ENCODE data around the gene SUN1. TPM values are rescaled to one million over a fixed set of nuclear protein-coding genes. Genes with fewer than 3 reads are reported as not detected.

Gene SUN1
- total and polyA plus RNA-seq, 2 of the 8 experiments (the other 6 are each of a cell fraction or from before 2014, with no cell fraction given), result 108 to 158 TPM

- Histone ChIP-seq H2BK5ac (ENCODE audit: low read depth, low read length) (no peak overlapping the region), H3K27me3 (replicated peaks in 1 of 4; ENCODE audit: control insufficient read depth in 3 of 4, extremely low read depth in 1 of 4, insufficient read depth in 3 of 4, low read length in 3 of 4) (no peaks in the 10 kb centered on the region), H3K4me2 (ENCODE audit: insufficient read depth in 1 of 2, low read depth in 2 of 2, low read length in 2 of 2) (no peak overlapping the region), H3K4ac (replicated peaks; ENCODE audit: insufficient read length, low read depth, low read length) (no peak overlapping the region), H2BK20ac (ENCODE audit: low read length) (no peak overlapping the region), H3K9me3 (ENCODE audit: insufficient read depth in 2 of 2, low read depth in 1 of 2, low read length in 1 of 2) (no peaks in the 10 kb centered on the region), H4K8ac (ENCODE audit: extremely low read depth, insufficient read depth, low read length) (no peak overlapping the region), H3K18ac (ENCODE audit: extremely low read depth, low read length) (no peak overlapping the region), H3K4me3 (ENCODE audit: extremely low read depth in 1 of 4, insufficient read depth in 2 of 4, low read depth in 3 of 4, low read length in 4 of 4) (no peak overlapping the region), H2BK15ac (ENCODE audit: low read length) (no peak overlapping the region), H4K5ac (ENCODE audit: insufficient read length, low read depth, low read length) (no peak overlapping the region), H3K79me2 (ENCODE audit: control insufficient read depth in 1 of 2, insufficient read depth in 2 of 2, low read length in 2 of 2) (no peaks in the 10 kb centered on the region; a peak in 1 of 4 replicates), H3K79me1 (ENCODE audit: low read depth, low read length) (peaks cover 5% of the 10 kb centered on the region), H3K9ac (replicated peaks in 1 of 4; ENCODE audit: extremely low read depth in 1 of 4, low read depth in 3 of 4, low read length in 3 of 4) (no peak overlapping the region), H4K91ac (replicated peaks; ENCODE audit: insufficient read length, low read length) (no peak overlapping the region), H2AFZ (ENCODE audit: low read length) (no peak overlapping the region), H2BK12ac (ENCODE audit: low read depth, low read length) (no peak overlapping the region), H3K14ac (ENCODE audit: insufficient read length) (no peak overlapping the region), H3K36me3 (ENCODE audit: control insufficient read depth in 2 of 4, insufficient read depth in 4 of 4, low read length in 3 of 4) (peaks cover 26 to 72% (median 60%) of the 10 kb centered on the region in 4 experiments), H3K23me2 (ENCODE audit: low read depth, low read length) (no peaks in the 10 kb centered on the region), H3K27ac (ENCODE audit: low read depth, low read length) (no peak overlapping the region), H3K23ac (ENCODE audit: insufficient read length) (no peak overlapping the region), H3K56ac (replicated peaks; ENCODE audit: insufficient read length, low read depth, low read length) (no peak overlapping the region), H3K4me1 (replicated peaks in 1 of 4; ENCODE audit: control insufficient read depth in 3 of 4, insufficient read depth in 4 of 4, low read length in 3 of 4) (no peaks in the 10 kb centered on the region), H2AK5ac (ENCODE audit: low read depth, low read length) (no peak overlapping the region), H2BK120ac (replicated peaks; ENCODE audit: low read depth, low read length) (no peak overlapping the region), H4K20me1 (replicated peaks in 1 of 2; ENCODE audit: control insufficient read depth in 1 of 2, insufficient read depth in 2 of 2, low read length in 2 of 2) (peaks cover 3 to 11% of the 10 kb centered on the region in 2 experiments)
- DNase-seq (ENCODE audit: low read depth in 1 of 2, low spot score in 2 of 2) (no peak), FAIRE-seq (no peak)
- TF ChIP-seq KDM5A (IDR thresholded peaks at IDR 0.05; ENCODE audit: low read length), result no peak
- POLR2A ChIA-PET (ENCODE audit: partially characterized antibody), result no interaction called here
- WGBS, 2 experiments (ENCODE audit: extremely low coverage in 1 of 2, insufficient coverage in 1 of 2, insufficient read length in 1 of 2, insufficient replicate concordance in 2 of 2, low coverage in 1 of 2, low lambda C conversion rate in 2 of 2, missing lambda C conversion rate in 1 of 2), result 87% methylated on average over 16 of the region's 16 CpGs; no CpG with 5 or more reads in 1 of the 2 experiments
- CTCF ChIA-PET (ENCODE audit: partially characterized antibody), result interaction anchor here (3.8 kb wide), 1 partner anchor 10 kb away, joined by 20 read pairs; no protein-coding TSS in a partner anchor
Measured at GRCh38 chr7:863106-863505, 30.8 kb downstream of the SUN1 start.
